Stimulated activated CD4-positive, alpha-beta T cell treated with anti-CD3 and anti-CD28 coated beads, Interleukin-4, amount 100 ng/mL, for 4 hours (primary cell): ENCODE results near the gene KCNJ5.

Experiments
- DNase-seq, 2 experiments: peaks; one replicate each; pipeline ENCODE4 v3.0.0-alpha.2; 2020

The KCNJ5 gene

DNA sequence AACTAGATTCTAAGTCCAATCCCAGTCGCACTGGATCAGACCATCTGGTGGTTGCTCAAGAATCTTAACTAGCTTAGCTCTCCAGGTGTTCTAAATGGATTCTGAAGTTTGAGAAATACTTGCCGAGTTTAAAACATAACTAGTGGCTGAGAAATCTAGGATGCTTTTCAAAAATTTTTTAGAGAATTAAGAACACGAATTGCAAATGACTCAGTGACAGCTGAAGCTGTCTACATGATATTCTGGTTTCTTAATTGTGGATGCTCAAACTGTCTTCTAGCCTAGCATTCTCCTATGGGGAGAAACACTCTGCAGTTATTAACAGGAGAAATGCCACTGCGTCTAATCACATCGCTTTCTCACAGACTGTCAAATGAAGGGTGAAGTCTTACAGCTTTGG, 71.7 kb downstream of the KCNJ5 start:
- no peak for DNase-seq

DNA sequence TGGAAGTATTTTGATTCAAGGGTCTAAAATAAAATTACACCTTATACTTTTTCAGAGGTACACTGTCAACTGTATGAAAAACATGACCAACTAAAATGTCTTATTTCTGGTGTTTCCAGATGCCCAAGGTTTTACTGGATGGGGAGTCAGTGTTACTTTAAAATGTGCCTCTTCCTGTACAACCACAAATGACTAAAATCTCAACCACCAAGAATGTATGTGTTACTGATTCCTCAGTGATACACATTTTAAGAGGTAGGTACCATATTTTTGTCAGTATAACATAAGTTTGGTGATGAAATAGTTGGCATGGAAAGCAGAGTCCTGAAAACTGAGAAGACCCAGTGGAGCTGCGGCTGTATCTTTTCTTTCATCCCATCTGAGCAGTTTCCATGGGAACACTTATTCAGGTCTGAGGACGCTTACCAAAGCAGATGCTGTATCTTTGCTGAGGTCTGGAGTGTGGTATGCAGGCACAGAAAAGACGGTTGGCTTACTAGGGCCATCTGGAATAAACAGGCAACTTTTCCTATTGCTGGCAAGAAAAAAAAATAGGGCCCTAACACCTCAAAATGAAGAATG, 72.7 kb downstream of the KCNJ5 start:
- DNase-seq = no peak

DNA sequence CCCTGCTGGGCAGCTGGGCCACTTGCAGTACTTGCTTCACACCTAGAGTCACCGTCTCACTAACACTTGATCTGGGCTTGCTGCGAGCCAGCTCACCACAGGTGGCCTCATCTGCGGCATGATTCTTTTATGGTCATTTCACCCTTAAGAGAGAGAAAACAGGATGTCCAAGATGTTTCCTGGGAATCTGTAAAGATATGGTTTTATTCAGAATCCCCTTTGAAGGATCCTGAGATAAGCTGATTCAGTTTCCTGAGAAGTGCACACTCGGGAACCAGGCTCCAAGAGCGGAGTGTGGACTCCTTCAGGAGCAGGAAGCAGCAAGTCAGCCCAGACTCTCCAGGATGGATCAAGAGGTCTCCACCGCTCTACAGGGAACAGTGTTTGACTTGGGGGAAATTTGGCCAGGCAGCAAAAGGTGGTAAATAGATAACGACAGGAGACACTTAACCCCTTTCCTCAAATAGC, 73.3 kb downstream of the KCNJ5 start:
- DNase-seq = no peak

DNA sequence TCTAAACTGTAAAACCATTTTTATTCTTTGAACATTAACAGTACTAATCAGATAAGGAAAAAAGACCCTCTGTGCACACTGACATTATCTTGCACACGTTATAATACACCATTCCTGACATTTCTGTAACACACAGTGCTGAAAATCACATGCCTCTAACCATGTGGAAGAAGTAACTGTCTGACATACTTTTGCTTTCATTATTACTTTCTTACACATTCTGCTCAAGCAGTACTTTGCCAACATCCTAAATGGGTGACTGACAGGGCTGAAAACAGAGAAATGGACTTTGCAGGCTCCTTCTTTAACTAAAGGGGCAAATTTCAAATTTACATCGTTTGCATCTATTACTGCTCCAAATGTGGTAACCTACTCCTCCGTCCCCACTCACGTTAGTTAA, 74.3 kb downstream of the KCNJ5 start:
- no peak for DNase-seq

DNA sequence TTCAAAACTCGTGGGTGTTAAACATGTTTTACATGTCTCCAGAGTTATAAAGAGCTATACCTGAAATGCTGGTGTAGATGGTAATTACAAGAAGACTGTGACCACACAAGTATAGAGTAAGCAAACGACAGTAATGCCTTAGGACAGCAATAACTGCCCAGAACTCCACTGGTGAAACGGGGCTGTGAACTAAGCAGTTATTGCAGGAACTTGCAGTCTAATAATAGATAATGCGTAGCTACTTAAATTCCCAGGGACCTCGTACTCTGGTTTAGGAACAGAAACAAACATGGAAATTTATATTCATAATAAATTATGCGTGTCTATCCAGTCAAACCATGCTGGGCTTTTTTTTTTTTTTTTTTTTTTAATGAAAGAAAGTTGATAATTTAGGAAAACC, 76.4 kb downstream of the KCNJ5 start:
- no peak for DNase-seq

DNA sequence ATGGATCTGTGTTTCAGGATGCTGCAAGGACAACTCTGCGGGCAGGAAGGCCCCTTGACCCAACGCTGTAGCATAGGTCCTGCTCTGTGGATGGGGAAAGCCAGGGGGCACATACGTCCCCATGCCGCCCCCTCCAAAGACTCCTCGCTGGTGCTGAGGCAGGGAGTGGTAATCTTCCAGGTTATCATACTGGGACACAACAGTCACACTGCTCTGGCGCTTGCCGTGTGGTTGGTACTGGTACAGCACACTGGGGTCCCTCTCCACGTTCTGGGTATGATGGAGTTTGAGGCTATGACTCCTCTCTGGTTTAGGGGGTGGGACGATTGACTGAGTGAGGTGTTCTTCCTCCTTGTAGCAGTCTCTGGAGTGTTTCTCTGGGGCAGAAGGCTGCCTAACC, 77.8 kb downstream of the KCNJ5 start:
- no peak for DNase-seq
